Nephron progenitor cell (in vitro differentiated cells): ENCODE measurements around the gene IQGAP2.

Experiments used
- DNase-seq: peaks from one replicate; pipeline ENCODE4 v3.0.0; 2021
- H3K27ac Mint-ChIP-seq: 2 replicates; pipeline ENCODE4 v1.8.0; 2021; ENCODE audit warnings: mild to moderate bottlenecking, moderate library complexity, mixed read lengths
- H3K27me3 Mint-ChIP-seq: 2 replicates; pipeline ENCODE4 v1.8.0; 2021; ENCODE audit warnings: mild to moderate bottlenecking, low read depth, mixed read lengths; ENCODE audit not compliant: poor library complexity
- H3K36me3 Mint-ChIP-seq: 2 replicates; pipeline ENCODE4 v1.8.0; 2021; ENCODE audit warnings: low read depth, mixed read lengths
- H3K4me1 Mint-ChIP-seq: 2 replicates; pipeline ENCODE4 v1.8.0; 2021; ENCODE audit warnings: mixed read lengths
- H3K4me3 Mint-ChIP-seq: 2 replicates; pipeline ENCODE4 v1.8.0; 2021; ENCODE audit warnings: mild to moderate bottlenecking, moderate library complexity, mixed read lengths
- H3K9me3 Mint-ChIP-seq: 2 replicates; pipeline ENCODE4 v1.8.0; 2021; ENCODE audit warnings: mild to moderate bottlenecking, moderate library complexity, mixed read lengths
- TF ChIP-seq, protein P1 (sequence below): fragments of 200-600 bp; sonication (generic); IDR thresholded peaks from 2 replicates; pipeline ENCODE4 v1.5.0; 2021; ENCODE audit warnings: antibody characterized with exemption

Gene IQGAP2

GRCh38 chr5:76723906-76724305 is 320.8 kb downstream of the IQGAP2 start:
- no peak for DNase-seq
- H3K36me3 Mint-ChIP-seq, result peaks cover 57% of the 10 kb centered on the region
- no peaks in the 10 kb centered on the region for H3K27me3 Mint-ChIP-seq
- TF ChIP-seq, protein P1, sequence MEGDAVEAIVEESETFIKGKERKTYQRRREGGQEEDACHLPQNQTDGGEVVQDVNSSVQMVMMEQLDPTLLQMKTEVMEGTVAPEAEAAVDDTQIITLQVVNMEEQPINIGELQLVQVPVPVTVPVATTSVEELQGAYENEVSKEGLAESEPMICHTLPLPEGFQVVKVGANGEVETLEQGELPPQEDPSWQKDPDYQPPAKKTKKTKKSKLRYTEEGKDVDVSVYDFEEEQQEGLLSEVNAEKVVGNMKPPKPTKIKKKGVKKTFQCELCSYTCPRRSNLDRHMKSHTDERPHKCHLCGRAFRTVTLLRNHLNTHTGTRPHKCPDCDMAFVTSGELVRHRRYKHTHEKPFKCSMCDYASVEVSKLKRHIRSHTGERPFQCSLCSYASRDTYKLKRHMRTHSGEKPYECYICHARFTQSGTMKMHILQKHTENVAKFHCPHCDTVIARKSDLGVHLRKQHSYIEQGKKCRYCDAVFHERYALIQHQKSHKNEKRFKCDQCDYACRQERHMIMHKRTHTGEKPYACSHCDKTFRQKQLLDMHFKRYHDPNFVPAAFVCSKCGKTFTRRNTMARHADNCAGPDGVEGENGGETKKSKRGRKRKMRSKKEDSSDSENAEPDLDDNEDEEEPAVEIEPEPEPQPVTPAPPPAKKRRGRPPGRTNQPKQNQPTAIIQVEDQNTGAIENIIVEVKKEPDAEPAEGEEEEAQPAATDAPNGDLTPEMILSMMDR, result no peak
- no peak overlapping the region for H3K4me3 Mint-ChIP-seq
- H3K9me3 Mint-ChIP-seq, result peaks cover 40% of the 10 kb centered on the region
- H3K4me1 Mint-ChIP-seq, result peaks cover 9% of the 10 kb centered on the region
- no peak overlapping the region for H3K27ac Mint-ChIP-seq

DNA sequence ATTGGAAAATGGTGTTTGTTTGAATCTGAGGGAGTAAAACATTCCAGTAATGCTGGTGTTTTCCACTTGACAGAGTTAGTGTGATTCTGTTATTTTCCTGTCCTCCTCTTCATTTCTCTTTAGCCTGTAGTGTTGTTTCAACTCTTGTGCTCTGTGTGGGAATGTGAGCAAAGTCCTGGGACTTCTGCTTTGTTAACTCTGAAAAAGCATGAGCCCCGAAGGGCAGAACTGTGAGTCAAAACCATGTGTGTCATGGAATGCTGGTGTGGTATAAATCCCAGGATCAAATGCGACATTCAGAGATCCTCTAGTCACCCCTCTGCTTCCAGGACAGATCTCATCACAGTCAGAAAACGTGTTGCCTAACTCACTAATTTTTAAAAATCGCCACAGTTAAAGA is 321.8 kb downstream of the IQGAP2 start:
- no peak for DNase-seq
- H3K4me3 Mint-ChIP-seq, result no peak overlapping the region
- peaks cover 50% of the 10 kb centered on the region for H3K9me3 Mint-ChIP-seq
- no peaks in the 10 kb centered on the region for H3K27me3 Mint-ChIP-seq
- H3K4me1 Mint-ChIP-seq, result peaks cover 8% of the 10 kb centered on the region
- peaks cover 64% of the 10 kb centered on the region for H3K36me3 Mint-ChIP-seq
- TF ChIP-seq, protein P1, result no peak
- no peak overlapping the region for H3K27ac Mint-ChIP-seq

- peaks cover 8% of the 10 kb centered on the region for H3K4me1 Mint-ChIP-seq
- H3K36me3 Mint-ChIP-seq, result peaks cover 92% of the 10 kb centered on the region
- peaks cover 63% of the 10 kb centered on the region for H3K9me3 Mint-ChIP-seq
- no peak overlapping the region for H3K27ac Mint-ChIP-seq
- TF ChIP-seq, protein P1, result no peak
- peaks cover 2% of the 10 kb centered on the region for H3K27me3 Mint-ChIP-seq
- no peak for DNase-seq
- H3K4me3 Mint-ChIP-seq, result no peak overlapping the region
These were observed 325.9 kb downstream of the IQGAP2 start for GRCh38 chr5:76728965-76729364.

GRCh38 chr5:76729373-76730290 is 326.5 kb downstream of the IQGAP2 start:
- Mint-ChIP-seq H3K36me3 (peaks cover 94% of the 10 kb centered on the region), H3K9me3 (peaks cover 63% of the 10 kb centered on the region), H3K27me3 (peaks cover 2% of the 10 kb centered on the region), H3K4me3 (no peak overlapping the region), H3K27ac (no peak overlapping the region), H3K4me1 (peaks cover 5% of the 10 kb centered on the region)
- TF ChIP-seq, protein P1, result no peak
- DNase-seq, result no peak

DNA sequence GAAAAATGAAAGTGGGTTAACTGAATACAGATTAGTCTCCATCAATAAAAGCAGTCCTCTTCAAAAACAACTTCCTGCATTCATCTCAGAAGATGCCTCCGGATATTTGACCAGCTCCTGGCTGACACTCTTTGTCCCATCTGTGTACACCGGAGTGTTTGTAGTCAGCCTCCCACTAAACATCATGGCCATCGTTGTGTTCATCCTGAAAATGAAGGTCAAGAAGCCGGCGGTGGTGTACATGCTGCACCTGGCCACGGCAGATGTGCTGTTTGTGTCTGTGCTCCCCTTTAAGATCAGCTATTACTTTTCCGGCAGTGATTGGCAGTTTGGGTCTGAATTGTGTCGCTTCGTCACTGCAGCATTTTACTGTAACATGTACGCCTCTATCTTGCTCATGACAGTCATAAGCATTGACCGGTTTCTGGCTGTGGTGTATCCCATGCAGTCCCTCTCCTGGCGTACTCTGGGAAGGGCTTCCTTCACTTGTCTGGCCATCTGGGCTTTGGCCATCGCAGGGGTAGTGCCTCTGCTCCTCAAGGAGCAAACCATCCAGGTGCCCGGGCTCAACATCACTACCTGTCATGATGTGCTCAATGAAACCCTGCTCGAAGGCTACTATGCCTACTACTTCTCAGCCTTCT is 329.4 kb downstream of the IQGAP2 start:
- TF ChIP-seq, protein P1, result no peak
- peaks cover 2% of the 10 kb centered on the region for H3K27me3 Mint-ChIP-seq
- DNase-seq, result no peak
- H3K4me1 Mint-ChIP-seq, result peaks cover 15% of the 10 kb centered on the region
- peaks cover 79% of the 10 kb centered on the region for H3K36me3 Mint-ChIP-seq
- H3K9me3 Mint-ChIP-seq, result peaks cover 36% of the 10 kb centered on the region
- H3K27ac Mint-ChIP-seq, result no peak overlapping the region
- H3K4me3 Mint-ChIP-seq, result no peak overlapping the region
